HG02973 (cell line): Measurements from ENCODE around the gene BEX4.
"Not testable (repeated sequence)": the region's sequence is repeated elsewhere in the genome, so short reads cannot be mapped to it uniquely, and the experiment has no call there.

Source experiments
- ATAC-seq: cut with Tn5 transposase; IDR thresholded peaks from one replicate; pipeline ENCODE4 v1.9.1; 2021; ENCODE audit warnings: moderate library complexity; ENCODE audit not compliant: unreplicated experiment

BEX4 gene

GRCh38 chrX:103235608-103236007 is 20.7 kb downstream of the BEX4 start:
- ATAC-seq: not testable (repeated sequence)

GRCh38 chrX:103236296-103236695 is 21.4 kb downstream of the BEX4 start:
- no peak for ATAC-seq

- ATAC-seq: no peak
These were observed 25.2 kb downstream of the BEX4 start for GRCh38 chrX:103240155-103240554.

- no peak for ATAC-seq
These were observed 33.6 kb downstream of the BEX4 start for GRCh38 chrX:103248553-103248952.

- no peak for ATAC-seq
These were observed 34.9 kb downstream of the BEX4 start for GRCh38 chrX:103249805-103250204.

GRCh38 chrX:103250977-103251376 is 36.1 kb downstream of the BEX4 start:
- no peak for ATAC-seq

GRCh38 chrX:103253608-103254007 is 38.7 kb downstream of the BEX4 start:
- ATAC-seq: no peak

GRCh38 chrX:103254171-103254824 is 39.4 kb downstream of the BEX4 start:
- ATAC-seq: peak; percentile 61

- peak; percentile 98 for ATAC-seq
These were observed 40.1 kb downstream of the BEX4 start, which contains the start of gene TCEAL8 for GRCh38 chrX:103254921-103255493. TCEAL8 (minus strand) TSS chrX:103255155; CDS start chrX:103253979, 1,176 bp downstream.

GRCh38 chrX:103256651-103257050 is 41.7 kb downstream of the BEX4 start:
- ATAC-seq: no peak

GRCh38 chrX:103258275-103258674 is 43.4 kb downstream of the BEX4 start:
- no peak for ATAC-seq
